ELF-1 (cell line): ENCODE data around the gene GNA12.

Experiments
- DNase-seq: peaks from one replicate; pipeline ENCODE4 v3.0.0-alpha.2; 2016; ENCODE audit warnings: low read depth, low spot score

The GNA12 gene

DNA sequence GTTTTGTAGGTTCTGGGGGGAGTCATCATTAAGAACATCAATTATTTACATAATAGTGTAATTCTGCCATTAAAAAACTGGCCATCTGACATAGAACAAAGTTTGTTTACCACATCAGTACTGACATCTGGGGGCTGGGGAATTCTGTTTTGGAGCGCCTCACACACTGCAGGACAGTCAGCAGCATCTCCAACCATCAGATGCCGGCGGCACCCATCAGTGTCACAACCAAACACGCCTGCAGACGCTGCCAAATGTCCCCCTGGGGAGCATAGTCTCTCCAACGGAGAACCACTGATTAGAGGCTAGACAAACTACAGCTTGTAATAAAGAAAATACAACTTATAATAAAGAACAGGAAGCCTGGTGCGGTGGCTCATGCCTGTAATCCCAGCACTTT, 26.0 kb downstream of the GNA12 start:
- no peak for DNase-seq

DNA sequence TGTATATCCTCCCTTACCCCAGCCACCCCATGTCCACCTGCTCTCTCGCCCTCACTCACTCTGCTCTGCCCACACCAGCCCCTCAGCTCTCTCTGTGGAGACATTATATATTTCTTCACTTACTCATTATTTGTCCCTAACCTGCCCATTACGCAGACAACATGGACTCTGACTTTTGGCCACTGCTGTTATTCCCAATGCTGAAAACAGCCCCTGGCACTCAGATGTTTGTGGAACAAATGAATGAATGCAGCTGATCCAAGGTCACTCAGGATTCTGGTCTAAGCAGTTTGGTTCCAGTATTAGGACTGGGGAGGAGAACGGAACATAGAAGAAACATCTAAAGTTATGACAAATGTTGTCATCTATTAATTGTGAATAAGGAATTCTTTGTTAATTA, 26.7 kb downstream of the GNA12 start:
- DNase-seq: no peak

- DNase-seq: no peak
Observed at GRCh38 chr7:2815875-2816245, 28.2 kb downstream of the GNA12 start.

DNA sequence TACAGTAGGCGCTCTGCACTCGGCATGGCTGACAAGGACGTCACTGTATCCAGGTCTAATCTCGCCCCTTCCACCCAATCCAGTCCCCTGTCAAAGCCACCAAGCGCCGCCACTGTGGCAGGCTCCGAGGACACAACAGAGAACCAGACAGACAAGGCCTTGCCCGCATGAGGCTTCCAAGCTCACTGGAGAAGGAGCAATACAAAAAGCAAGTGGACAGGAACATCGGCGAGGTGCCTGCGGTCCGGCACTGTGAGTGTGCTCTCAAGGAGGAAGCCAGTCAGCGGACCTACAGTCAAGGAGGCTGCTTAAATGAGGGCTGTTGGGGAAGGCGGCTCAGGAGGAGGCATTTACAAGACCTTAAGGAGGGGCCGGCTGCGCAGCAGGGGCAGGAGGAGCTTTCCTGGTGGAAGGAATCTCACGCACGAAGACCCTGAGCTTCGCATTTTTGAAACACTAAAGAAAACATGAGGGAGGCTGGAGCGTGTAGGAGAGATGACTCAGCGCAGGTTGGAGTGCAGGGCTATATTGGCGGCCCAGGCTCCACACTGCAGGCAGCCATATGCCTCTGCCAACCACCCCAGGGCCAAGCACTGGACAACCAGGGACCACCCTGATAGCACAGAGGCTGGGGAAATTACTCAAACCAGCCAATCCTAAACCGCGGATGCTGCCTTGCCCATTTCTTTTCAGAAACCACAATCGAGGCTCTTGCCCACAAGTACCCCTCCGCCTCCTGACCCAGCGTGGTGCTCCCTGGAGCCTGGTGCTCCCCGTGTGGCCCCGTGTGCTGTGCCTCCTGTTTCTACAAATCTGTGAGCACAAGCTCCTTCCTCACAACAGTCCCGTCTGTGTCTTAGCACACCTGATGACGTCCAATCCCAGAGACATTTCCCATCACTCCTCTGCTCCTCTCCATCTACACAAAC, 28.9 kb downstream of the GNA12 start:
- peak; percentile 93 for DNase-seq

GRCh38 chr7:2814186-2814945, 29.7 kb downstream of the GNA12 start:
- no peak for DNase-seq

DNA sequence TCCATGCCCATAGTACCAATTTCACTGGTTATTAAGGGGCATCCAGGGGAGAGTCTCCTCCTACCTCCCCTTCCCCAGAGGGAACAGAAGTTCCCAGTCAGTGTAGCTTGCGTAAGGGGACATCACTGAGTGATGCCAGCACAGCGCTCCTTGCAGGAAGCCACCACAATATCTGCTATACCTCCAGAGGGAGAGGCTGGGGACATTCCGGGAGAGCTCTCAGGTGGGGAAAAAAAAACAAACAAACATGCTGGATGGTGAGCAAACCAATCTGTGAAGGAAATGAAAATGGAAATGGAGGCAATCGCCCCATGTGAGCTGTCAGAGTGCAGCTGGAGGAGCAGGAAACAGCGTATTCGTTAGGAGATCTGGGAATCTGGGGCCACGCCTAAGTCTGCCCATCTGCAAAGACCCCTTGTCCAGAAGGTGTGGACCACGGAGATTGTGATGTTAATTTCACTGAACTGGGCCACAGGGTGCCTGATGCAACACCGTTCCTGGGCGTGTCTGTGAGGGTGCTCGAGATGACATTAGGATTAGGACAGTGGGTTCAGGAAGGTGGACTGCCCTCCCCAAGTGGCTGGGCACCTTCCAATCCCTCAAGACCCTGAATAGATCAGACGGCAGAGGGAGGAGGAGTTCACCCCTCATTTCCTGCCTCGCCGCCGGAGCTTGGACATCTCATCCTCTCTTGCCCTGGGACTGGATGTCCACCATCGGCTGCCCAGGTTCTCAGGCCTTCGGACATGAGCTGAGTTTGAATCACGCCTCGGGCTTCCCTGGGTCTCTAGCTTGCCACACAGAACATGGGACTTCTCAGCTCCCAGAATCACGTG, 30.5 kb downstream of the GNA12 start:
- peak; percentile 13 for DNase-seq

GRCh38 chr7:2812831-2813230, 31.3 kb downstream of the GNA12 start:
- no peak for DNase-seq

GRCh38 chr7:2812114-2812487, 32.0 kb downstream of the GNA12 start:
- DNase-seq: no peak

GRCh38 chr7:2811476-2812113, 32.5 kb downstream of the GNA12 start:
- peak; percentile 24 for DNase-seq

GRCh38 chr7:2810682-2811415, 33.3 kb downstream of the GNA12 start:
- DNase-seq: peak; percentile 25

DNA sequence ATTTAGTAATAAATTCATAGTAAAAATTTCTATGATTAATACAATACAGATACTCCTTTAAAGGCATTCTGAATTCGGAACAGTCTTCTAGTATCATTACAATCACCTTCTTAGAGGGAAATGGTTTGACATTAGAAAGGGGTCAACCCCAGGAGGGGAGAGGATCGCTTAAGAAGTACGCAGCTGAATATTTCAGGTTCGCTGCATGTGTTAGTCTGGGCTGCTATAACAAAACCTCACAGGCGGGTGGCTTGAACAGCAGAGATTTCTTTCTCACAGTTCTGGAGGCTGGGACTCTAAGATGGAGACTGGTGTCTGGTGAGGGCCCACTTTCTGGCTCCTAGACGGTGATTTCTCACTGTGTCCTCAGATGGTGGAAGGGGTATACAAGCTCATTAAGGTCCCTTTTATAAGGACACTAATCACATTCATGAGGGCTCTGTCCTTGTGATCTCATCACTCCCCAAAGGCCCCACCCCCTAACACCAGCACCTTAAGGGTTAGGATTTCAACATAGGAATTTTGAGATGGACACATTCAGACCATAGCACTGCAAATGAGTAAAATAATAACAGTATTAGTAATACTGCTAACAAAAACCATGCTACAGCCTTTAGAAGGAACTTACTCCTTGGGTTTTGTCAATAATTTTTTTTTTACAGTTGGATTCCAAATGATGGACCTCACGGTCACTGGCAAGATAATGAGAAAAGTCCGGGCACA, 34.0 kb downstream of the GNA12 start:
- no peak for DNase-seq

GRCh38 chr7:2808891-2809665, 35.0 kb downstream of the GNA12 start:
- DNase-seq: no peak

GRCh38 chr7:2807845-2808772, 36.0 kb downstream of the GNA12 start:
- peak; percentile 17 for DNase-seq

- DNase-seq: no peak
Observed at GRCh38 chr7:2807460-2807844, 36.7 kb downstream of the GNA12 start.

- no peak for DNase-seq
Observed at GRCh38 chr7:2806571-2806970, 37.5 kb downstream of the GNA12 start.

GRCh38 chr7:2805213-2805944, 38.7 kb downstream of the GNA12 start:
- peak; percentile 60 for DNase-seq

DNA sequence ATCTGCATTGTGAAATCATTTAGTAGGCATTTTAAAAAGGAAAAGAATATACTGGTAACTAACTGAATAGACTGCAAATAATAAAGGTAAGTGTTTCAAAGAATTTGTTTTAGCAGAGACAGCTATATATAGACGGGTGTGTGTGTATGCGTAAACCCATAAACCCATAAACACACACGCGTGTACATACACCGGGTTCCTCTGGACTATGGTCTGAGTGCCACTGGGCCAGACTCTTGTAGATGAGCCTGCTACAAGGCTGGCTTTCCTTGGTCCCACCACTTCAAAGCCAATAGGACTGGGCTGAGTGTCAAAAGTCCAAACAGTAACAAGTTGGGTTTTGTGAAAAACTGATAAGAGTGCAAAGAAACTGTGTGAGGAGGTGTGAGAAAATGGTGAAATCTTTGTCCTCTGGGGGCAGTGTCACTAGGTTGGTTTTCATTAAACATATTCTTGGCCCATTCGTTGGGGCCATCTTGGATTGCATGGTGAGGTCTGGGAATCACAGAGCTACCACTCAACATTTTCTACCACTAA, 39.8 kb downstream of the GNA12 start:
- DNase-seq: peak; percentile 13
